Islet precursor cell (in vitro differentiated cells): ENCODE results near the gene SPAM1.
"Not testable (repeated sequence)": the region's sequence is repeated elsewhere in the genome, so short reads cannot be mapped to it uniquely, and the experiment has no call there.

ENCODE experiments used
- DNase-seq: peaks from one replicate; pipeline ENCODE4 v3.0.0-alpha.2; 2018

SPAM1 gene, protein sequence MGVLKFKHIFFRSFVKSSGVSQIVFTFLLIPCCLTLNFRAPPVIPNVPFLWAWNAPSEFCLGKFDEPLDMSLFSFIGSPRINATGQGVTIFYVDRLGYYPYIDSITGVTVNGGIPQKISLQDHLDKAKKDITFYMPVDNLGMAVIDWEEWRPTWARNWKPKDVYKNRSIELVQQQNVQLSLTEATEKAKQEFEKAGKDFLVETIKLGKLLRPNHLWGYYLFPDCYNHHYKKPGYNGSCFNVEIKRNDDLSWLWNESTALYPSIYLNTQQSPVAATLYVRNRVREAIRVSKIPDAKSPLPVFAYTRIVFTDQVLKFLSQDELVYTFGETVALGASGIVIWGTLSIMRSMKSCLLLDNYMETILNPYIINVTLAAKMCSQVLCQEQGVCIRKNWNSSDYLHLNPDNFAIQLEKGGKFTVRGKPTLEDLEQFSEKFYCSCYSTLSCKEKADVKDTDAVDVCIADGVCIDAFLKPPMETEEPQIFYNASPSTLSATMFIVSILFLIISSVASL

DNA sequence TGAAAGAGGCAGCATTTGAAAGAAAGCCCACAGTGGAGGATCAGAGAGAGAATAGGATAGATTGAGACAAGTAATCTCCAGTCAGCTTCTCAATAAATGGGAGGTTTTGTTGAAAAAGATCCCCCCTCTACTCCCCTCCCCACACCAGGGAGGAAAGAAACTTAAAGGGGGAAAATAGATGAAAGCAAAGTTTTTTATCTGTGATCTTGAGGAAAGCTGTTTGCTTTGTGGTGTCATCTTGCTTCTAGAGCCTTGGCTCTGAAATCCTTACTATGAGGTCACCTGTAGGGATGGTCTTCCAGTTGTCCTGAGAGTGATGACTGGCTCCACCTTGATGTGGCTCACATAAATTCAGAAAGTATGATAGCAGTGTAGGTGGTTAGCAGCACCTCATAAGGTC is at the start of gene SPAM1:
SPAM1 (plus strand) TSS at position 301 of the 400 bp plus-strand sequence. CDS start 28,330 bp downstream, outside the sequence.
- DNase-seq: no peak

DNA sequence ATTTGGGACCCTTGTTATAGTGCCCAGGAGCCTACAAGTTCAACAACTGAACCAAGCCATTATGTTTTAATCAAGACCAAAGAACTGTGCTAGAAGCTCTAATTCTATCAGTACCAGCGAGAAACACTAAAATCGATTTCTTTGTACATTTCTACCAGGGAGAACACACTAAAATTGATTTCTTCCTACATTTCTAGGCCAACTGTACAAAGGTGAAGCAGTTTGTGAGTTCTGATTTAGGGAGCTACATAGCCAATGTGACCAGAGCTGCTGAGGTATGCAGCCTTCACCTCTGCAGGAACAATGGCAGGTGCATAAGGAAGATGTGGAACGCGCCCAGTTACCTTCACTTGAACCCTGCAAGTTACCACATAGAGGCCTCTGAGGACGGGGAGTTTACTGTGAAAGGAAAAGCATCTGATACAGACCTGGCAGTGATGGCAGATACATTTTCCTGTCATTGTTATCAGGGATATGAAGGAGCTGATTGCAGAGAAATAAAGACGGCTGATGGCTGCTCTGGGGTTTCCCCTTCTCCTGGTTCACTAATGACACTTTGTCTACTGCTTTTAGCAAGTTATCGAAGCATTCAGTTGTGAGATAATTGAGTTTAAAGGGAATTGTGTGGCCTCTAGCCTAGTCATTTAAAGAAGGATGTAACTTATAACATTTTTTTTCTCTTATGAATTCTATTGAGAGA is 48.3 kb upstream of the SPAM1 start:
- DNase-seq: no peak

DNA sequence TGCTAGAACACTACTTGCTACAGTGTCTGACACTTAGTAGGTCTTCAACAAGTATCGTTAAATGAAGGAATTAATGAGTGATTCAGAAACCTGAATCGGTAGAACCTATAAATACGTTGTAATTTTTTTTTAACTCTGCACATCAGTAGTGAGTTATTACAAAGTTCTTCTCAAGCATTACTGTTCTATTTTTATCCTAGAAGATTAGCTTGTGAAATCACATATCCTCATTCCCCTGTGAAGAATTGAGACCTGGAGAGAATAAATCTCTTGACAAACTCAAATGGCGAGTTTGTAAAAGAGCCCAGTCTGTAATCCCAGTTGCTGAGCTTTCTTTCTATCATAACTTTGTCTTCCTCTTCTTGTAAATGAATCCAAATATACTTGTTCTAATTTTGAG is 45.4 kb upstream of the SPAM1 start:
- DNase-seq: no peak

DNA sequence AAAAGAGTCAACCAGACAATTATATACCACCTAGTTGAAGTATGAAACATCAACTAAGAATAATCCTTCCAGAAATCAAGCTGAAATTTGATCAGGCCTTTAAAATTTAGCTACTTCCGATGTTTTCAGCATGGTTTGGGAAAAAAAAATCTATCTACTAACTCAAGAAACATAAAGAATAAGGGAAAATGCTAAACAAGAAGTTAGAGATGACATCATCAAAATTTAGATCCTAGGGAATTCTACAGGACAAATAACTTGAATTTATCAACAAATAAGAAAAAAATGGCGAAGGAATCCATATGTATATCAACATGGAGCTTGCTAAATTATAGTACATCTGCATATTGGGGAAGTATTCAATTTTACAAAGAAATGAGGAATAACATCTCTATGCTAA is 43.7 kb upstream of the SPAM1 start:
- no peak for DNase-seq

DNA sequence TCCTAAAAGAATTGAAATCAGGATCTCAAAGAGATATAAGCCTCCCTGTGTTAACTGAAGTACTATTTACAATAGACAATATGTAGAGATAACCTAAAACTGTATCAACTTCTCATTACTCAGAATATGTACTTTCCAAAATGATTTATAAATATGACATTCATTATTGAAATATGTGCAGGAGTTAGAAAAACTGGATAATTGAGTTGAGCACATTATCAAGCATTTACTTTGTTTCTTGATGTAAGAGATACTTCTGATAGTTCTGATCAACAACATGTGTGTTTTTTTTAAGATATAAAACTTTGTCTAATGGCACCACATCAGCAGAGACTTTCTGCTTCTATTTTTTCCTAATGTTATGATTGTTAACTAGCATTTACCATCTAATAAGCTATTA is 41.9 kb upstream of the SPAM1 start:
- DNase-seq: no peak

DNA sequence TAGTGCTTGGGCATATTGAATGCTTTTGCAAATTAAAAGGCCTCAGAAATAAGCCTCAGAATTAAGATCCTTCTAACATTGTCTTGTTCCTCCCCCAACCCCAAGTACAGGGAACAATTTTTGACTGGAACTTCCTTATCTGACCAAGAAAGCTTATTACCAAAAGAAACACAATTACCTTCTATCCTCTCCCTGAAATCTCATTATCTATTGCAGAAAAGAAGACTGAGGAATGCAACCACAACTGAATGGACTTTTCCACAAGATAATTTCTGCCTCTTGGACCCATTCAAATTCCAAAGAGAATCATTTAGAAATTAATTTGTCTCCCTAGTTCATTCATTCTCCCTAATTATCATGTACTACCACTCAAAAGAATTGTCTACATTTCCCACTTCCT is 36.8 kb upstream of the SPAM1 start:
- no peak for DNase-seq

DNA sequence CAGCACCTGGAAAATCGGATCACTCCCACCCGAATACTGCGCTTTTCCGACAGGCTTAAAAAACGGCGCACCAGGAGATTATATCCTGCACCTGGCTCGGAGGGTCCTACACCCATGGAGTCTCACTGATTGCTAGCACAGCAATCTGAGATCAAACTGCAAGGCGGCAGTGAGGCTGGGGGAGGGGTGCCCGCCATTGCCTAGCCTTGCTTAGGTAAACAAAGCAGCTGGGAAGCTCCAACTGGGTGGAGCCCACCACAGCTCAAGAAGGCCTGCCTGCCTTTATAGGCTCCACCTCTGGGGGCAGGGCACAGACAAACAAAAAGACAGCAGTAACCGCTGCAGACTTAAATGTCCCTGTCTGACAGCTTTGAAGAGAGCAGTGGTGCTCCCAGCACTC is 30.3 kb upstream of the SPAM1 start:
- DNase-seq: not testable (repeated sequence)

DNA sequence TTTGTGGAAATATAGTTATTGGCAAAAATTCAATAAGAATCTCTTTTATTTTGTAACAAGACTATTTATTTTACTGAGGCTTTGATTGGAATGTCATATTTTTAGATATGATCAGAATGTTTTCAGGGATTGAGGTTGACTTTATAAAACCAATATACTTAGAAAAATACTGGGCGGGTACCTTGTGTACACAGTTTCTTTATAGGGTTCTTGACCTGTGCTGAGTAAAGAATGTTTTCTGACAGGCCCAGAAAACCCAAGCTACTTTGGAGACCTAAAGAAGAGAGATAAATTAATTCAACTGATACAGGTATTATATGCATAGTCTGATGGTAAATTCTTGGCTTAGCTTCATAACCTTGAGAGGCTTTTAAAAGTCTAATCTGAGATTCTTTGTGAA is 23.9 kb upstream of the SPAM1 start:
- no peak for DNase-seq

DNA sequence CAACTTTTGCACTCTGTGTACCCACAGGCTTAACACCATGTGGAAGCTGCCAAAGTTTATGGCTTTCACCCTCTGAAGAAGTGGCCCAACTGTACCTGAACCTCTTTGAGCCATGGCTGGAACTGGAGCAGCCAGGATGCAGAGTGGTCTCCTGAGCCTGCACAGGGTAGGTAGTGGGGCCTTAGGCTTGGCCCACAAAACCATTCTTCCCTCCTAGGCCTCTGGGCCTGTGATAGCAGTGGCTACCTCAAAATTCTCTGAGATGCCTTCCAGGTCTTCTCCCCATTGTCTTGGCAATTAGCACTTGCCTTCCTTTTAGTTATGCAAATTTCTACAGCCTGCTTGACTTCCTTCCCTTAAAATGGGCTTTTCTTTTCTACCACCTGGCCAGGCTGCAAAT is 19.3 kb upstream of the SPAM1 start:
- no peak for DNase-seq

DNA sequence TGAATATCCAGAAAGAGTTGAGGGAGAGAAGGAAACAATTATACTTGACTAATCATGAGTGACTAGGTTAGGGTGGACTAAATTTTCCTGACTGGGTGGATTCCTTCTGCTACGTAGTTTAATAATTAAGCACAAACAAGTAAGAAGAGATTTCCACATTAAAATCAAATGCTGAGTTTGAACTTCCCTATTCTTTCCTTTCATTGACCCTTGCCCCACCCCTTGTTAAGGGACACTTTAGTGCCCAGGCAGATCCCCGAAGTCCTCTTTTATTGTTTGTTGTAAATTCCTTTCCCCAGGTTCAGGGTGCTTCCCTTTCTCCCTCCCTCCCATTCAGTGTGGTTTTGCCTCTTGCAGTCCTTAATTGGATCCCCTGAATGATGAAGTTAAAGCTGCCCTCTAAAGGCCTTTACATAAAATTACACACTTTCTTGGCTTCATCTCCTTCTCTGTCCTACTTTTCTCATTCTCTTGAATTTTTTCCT is 8.8 kb upstream of the SPAM1 start:
- peak; percentile 60 for DNase-seq

DNA sequence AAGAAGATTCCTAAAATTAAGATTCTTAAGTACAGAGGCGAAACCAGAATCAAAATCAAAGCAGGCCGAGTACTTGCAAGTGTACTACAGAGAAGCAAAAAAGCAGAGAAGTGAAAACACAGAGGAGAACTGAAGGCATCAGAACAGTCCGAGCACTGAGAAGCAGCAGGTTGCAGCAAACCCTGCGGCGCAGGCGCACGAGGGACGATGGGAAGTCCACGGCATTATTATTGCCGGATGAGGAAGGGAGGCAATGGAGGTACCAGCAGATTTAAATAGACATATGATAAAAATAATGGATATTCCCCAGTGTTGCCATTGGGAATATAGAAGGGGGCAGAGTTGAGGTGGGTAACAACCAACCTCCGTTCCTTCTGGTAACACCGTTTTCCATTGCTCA is 7.2 kb upstream of the SPAM1 start:
- no peak for DNase-seq

DNA sequence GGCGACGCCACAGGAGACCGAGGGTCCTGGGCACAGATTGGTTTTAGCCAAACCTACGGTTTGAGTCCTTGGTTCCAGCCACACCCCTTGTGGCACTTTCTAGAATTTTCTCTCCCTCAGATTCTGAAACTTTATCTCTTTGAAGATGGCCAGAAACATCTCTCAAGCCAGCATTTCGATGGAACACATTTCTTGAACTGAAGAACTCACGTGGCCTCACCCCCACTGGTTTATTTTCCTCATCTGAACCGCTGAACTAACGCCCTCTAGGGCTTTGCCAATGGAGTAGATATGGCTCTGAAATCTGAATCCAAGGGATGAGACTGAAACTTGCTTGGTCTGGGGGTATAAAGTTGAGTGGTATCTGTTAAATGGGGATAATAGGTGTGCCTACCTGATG is 6.7 kb upstream of the SPAM1 start:
- no peak for DNase-seq

DNA sequence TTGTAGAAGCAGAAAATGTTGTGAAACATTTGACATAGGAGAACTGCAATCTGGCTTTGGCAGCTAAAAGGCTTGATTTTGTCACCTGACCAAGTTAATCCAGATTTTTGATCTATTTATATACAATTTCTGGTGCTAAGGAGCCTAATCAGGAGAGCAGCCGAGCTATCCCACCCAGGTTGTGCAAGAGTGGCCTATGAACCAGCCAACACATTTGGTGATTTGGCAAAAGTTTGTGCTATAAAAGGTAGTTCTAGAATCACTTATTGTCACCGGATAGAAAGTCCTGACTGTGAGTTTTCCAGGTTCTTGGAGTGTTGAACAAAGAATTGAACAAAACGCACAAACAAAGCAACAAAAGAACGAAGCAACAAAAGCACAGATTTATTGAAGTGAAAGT is 1.4 kb upstream of the SPAM1 start:
- no peak for DNase-seq

DNA sequence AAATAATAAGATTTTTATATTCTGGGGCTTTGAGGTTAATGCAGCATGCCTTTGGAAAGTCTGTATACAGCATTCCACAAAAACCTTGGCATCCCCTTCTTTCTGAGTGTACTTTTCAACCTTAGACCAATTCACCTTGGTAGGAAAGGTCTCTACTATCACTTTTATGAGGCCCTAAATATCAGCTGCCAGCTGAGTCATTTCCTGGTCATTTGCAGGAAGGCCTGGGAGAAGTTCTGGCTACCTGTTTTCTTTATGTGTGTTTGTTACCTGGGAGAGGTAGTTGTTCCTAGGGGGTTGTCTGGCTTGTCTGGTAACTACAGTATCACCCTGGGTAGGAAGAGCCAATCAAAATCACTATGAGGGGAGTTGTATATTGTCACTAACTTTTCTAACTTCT is 4.1 kb downstream of the SPAM1 start:
- DNase-seq: peak; percentile 87

DNA sequence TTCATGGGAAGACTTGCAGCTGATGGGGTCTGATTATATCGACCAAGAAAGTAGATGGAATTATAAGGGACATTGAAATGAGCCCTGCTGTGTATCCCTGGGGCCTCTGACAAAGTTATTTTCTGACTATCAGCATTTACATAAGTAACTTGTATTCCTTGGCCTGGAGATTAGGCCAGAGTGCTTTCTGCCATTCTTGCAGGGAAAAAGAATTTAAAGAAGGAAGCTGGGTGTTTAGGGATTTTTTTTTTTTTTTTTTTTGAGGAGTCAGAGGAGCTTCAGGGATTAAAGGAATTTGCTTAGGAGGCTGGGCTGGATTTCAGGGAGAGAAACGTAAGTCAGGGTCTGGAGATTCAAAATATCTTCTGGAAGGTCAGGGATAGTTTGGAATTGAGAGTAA is 4.6 kb downstream of the SPAM1 start:
- DNase-seq: peak; percentile 61

DNA sequence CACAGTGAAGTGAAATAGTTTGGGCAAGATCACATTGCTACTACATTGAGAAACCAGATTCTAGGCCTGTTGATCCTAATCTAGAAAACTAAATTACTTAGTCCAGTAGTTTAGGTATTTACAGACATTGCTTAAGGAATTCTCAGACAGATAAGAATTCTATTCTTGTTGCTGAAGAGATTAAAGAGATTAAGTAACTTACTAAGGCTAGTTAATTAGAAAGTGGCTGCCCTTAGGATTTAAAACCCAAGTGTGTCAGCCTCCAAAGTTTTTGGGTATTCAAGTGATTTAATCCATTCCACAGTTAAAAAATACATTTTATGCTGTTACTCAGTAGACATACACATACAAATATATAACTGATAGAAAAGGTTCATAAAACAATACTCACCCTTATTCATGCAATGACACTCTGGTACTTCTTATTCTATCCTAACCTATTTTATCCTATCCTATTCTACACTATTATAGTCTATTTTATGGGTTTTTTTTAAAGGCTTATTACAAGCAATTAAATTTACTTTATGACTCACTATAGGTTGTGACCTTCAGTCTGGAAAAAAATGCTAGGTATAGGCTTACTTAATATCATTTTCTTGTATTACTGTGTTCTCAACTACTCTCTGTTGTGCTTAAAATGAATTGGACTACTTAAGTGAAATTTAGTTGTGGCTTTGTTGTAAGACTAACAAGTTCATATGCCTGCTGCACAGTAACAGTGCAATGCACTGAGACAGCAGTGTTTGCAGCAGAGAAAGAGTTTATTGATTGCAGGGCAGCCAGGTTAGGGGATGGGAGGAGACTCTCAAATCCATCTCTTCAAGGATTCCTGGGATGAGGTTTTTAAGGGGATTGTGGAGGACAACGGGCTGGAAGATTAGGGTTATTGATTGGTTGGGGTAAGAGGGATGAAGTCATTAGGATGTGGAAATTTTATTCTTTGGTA is 10.7 kb downstream of the SPAM1 start:
- no peak for DNase-seq

DNA sequence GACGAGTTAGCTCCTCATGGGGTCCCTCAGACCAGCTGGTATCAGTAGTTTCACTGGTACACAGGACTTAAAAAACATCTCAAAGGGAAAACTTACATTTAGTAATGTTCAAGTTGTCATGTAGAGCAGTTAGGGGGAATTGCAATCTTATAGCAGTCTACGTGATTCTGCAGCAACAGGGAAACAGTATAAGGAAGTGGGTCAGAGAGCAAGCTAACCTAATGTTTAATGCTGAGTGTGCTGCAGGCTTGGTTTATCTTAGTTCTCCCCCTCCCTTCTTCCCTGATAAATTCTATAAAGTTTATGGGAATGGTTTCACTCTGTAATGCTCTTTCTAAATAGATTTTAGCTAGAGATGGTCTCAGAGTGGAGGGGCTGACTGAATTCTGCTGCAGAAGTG is 11.3 kb downstream of the SPAM1 start:
- DNase-seq: no peak

DNA sequence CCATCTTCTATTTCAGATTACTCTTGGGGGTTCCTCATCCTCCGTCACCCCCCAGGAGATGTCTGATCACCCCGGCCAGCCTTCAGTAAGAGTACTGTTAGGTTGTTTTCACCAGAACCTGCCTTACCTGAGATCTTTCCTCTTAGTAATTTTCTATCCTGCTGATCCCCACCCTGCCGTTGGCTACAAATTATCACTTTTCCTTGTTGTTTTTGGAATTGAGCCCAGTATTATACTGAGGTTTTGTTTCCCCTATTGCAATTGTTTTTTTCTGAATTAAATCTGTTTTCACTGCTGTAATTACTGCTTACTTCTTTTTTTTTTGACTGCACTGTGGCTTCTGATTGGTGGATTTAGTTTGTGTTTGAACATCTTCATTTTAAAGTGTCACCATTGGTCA is 14.7 kb downstream of the SPAM1 start:
- DNase-seq: no peak

DNA sequence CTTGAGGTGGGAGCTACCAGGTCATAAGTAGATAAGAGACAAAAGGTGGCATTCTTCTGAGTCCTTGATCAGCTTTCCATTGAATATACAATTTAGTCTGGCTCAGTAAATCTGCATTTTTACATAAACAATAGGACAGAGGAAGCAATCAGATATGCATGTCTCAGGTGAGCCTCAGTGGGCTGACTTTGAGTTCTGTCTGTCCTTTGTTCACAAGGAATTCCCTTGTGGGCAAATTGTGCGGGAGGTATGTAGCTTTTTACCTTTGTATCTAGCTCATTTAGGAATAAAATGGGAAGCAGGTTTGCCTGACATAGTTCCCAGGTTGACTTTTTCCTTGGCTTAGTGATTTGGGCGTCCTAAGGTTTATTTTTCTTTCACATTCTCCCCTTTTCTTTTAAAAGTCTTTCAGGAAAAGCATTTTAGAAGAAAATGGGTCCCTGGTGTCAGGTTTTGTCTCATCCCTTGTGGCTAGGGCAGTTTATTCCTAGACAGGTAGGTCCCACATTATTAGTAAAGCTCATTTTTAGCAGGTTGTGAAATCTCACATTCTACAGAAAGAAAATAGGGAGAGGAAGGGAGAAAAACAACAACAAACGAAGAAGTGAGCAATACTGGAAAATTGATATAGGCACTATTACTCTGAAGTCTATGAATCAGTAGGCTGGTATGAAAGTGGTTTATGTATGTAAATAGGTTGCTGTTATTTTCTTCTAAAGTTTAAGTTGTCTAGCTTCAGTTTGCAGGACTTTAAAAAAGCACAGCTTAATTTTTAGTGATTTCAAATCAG is 16.5 kb downstream of the SPAM1 start:
- DNase-seq: peak; percentile 64

DNA sequence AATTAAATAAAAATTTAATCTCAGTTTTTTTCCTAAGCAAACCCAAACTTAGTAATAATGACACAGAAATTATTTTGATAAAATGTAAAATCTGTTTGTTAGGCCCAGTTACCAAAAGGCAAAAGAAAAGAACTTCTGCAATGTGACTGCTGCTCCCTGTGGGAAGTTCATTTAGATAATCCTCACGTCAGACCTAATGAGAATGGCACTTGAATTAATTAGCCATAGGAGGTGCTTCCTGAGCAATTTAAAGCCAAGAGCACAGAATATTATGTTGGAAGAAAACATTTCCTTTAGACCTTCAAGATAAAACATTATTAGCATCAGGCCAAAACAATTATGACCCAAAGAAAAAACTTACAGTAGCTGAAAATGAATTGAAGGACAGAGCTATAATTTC is 19.4 kb downstream of the SPAM1 start:
- DNase-seq: no peak

DNA sequence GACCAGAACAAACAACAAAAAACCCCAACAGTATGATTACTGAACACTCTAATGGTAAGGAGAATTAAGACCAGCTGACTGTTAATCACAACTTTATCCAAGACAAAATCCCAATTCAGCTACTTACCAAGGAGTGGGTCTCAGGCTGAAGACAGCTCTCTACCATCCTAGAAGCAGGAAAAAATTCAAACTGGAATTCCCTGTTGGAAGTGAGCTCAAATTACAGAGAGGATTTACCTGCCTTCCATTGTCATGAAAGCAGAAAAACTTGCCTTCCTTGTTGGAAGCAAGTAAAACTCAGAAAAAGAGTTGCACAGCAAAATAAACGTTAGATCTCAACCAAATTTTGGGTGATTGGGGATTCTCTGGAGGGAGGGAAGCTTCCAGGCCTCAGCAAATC is 20.9 kb downstream of the SPAM1 start:
- no peak for DNase-seq

DNA sequence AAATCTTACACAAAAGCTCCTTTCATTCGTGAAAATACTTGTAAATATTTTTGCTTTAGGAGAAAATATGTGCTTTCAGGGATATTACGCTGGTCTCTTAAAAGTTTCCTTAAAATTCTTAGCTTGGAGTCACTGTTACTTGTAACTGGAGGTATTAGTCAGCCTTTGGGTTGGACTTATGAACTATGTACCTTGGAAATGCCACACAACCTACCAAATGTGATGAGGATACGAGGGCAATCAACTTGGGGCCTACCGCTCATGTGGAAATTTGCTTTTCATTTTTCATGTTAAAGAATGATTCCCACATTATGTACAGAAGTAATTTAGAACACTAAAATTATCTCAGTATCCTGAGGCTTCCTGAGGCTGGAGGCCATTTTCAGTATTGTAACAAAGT is 23.1 kb downstream of the SPAM1 start:
- DNase-seq: no peak
